H1 (cell line): ENCODE results near the gene SCGN. TPM values are rescaled to one million over a fixed set of nuclear protein-coding genes. Genes with fewer than 3 reads are reported as not detected.

Experiments
- CTCF ChIA-PET: fragments of 300-600 bp; sonication (Branson Sonifier 250); formaldehyde crosslinking; loops from one replicate; lab custom pipeline; 2021; ENCODE audit not compliant: partially characterized antibody; lab: Charles Lee
- POLR2A ChIA-PET: fragments of 300-600 bp; sonication (Branson Sonifier 250); formaldehyde crosslinking; loops from one replicate; lab custom pipeline; 2021; ENCODE audit warnings: inconsistent platforms; ENCODE audit not compliant: partially characterized antibody; lab: Charles Lee
- DNase-seq, 2 experiments: peaks; one replicate each; pipeline versions ENCODE4 v3.0.0 to v3.0.0-alpha.2; 2010 to 2022; ENCODE audit warnings: low spot score in 2 of 2, low read depth in 1 of 2, mixed read lengths in 1 of 2
- FAIRE-seq: peaks from 2 replicates; lab custom pipeline; 2011; peaks lifted over from hg19 to GRCh38; lab: Jason Lieb, UNC
- H2AFZ ChIP-seq: 2 replicates; pipeline ENCODE4 v1.8.1; 2012; ENCODE audit warnings: low read length, inconsistent platforms
- H2AK5ac ChIP-seq: 2 replicates; pipeline ENCODE4 v1.6.1; 2013; ENCODE audit warnings: low read depth, low read length
- H2BK120ac ChIP-seq: replicated peaks from 2 replicates; pipeline ENCODE3; 2013; ENCODE audit warnings: low read depth, low read length, inconsistent platforms
- H2BK12ac ChIP-seq: 2 replicates; pipeline ENCODE4 v1.6.1; 2013; ENCODE audit warnings: low read depth, low read length
- H2BK15ac ChIP-seq: 2 replicates; pipeline ENCODE4 v1.6.1; 2013; ENCODE audit warnings: low read length
- H2BK20ac ChIP-seq: 2 replicates; pipeline ENCODE4 v1.6.1; 2013; ENCODE audit warnings: low read length
- H2BK5ac ChIP-seq: 2 replicates; pipeline ENCODE4 v1.6.1; 2013; ENCODE audit warnings: low read depth, low read length
- H3K14ac ChIP-seq: 2 replicates; pipeline ENCODE4 v1.6.1; 2013; ENCODE audit warnings: inconsistent platforms; ENCODE audit not compliant: insufficient read length
- H3K18ac ChIP-seq: 2 replicates; pipeline ENCODE4 v1.6.1; 2013; ENCODE audit warnings: low read length; ENCODE audit errors: extremely low read depth
- H3K23ac ChIP-seq: 2 replicates; pipeline ENCODE4 v1.6.1; 2013; ENCODE audit warnings: inconsistent platforms; ENCODE audit not compliant: insufficient read length
- H3K23me2 ChIP-seq: 2 replicates; pipeline ENCODE4 v1.6.1; 2013; ENCODE audit warnings: low read depth, low read length
- H3K27ac ChIP-seq: 2 replicates; pipeline ENCODE4 v1.6.1; 2011; ENCODE audit warnings: low read depth, low read length, inconsistent platforms
- H3K27me3 ChIP-seq, 4 experiments: replicated peaks in 1 of 4; 1 replicate in 1 of 4; 2 replicates in 3 of 4; pipeline versions ENCODE4 v1.6.1 to v1.8.1; 2011 to 2013; ENCODE audit warnings: low read length in 3 of 4, mild to moderate bottlenecking in 3 of 4, inconsistent platforms in 2 of 4, mixed read lengths in 2 of 4, moderate library complexity in 1 of 4; ENCODE audit not compliant: control insufficient read depth in 3 of 4, insufficient read depth in 3 of 4; ENCODE audit errors: extremely low read depth in 1 of 4
- H3K36me3 ChIP-seq, 4 experiments: 2 replicates each; pipeline versions ENCODE4 v1.6.1 to v1.8.1; 2011 to 2013; ENCODE audit warnings: mild to moderate bottlenecking in 4 of 4, low read length in 3 of 4, moderate library complexity in 2 of 4, control low read depth in 1 of 4, inconsistent platforms in 1 of 4; ENCODE audit not compliant: insufficient read depth in 4 of 4, control insufficient read depth in 2 of 4
- H3K4ac ChIP-seq: replicated peaks from 2 replicates; pipeline ENCODE3; 2013; ENCODE audit warnings: low read length, low read depth, mixed read lengths, inconsistent platforms; ENCODE audit not compliant: insufficient read length
- H3K4me1 ChIP-seq, 4 experiments: replicated peaks in 1 of 4; 1 replicate in 1 of 4; 2 replicates in 3 of 4; pipeline versions ENCODE4 v1.6.1 to v1.8.1; 2011 to 2013; ENCODE audit warnings: low read length in 3 of 4, inconsistent platforms in 2 of 4, mixed read lengths in 1 of 4; ENCODE audit not compliant: insufficient read depth in 4 of 4, control insufficient read depth in 3 of 4
- H3K4me2 ChIP-seq, 2 experiments: 2 replicates each; pipeline versions ENCODE4 v1.6.1 to v1.8.1; 2011 to 2013; ENCODE audit warnings: low read depth in 2 of 2, low read length in 2 of 2, control low read depth in 1 of 2, inconsistent platforms in 1 of 2, mild to moderate bottlenecking in 1 of 2; ENCODE audit not compliant: insufficient read depth in 1 of 2
- H3K4me3 ChIP-seq, 4 experiments: fragments of 200-600, 300-600 bp in 1 of 4; sonication (generic), shearing (Covaris generic), sonication (Bioruptor Twin) in 1 of 4; 2 replicates each; pipeline versions ENCODE4 v1.5.1 to v1.8.1; 2011 to 2016; ENCODE audit warnings: low read length in 4 of 4, low read depth in 3 of 4, control low read depth in 2 of 4, inconsistent platforms in 2 of 4, mild to moderate bottlenecking in 2 of 4, mixed read lengths in 1 of 4, moderate library complexity in 1 of 4; ENCODE audit not compliant: insufficient read depth in 2 of 4; ENCODE audit errors: extremely low read depth in 1 of 4
- H3K56ac ChIP-seq: replicated peaks from 2 replicates; pipeline ENCODE3; 2013; ENCODE audit warnings: low read depth, mild to moderate bottlenecking, mixed read lengths, low read length, inconsistent platforms; ENCODE audit not compliant: insufficient read length
- H3K79me1 ChIP-seq: 2 replicates; pipeline ENCODE4 v1.6.1; 2013; ENCODE audit warnings: low read depth, low read length, control low read depth
- H3K79me2 ChIP-seq, 2 experiments: 2 replicates each; pipeline versions ENCODE4 v1.6.1 to v1.8.1; 2012 to 2013; ENCODE audit warnings: low read length in 2 of 2, mild to moderate bottlenecking in 2 of 2, inconsistent platforms in 1 of 2; ENCODE audit not compliant: insufficient read depth in 2 of 2, control insufficient read depth in 1 of 2
- H3K9ac ChIP-seq, 4 experiments: replicated peaks in 1 of 4; 1 replicate in 1 of 4; 2 replicates in 3 of 4; pipeline versions ENCODE4 v1.6.1 to v1.8.1; 2011 to 2013; ENCODE audit warnings: low read depth in 3 of 4, low read length in 3 of 4, control low read depth in 2 of 4, mild to moderate bottlenecking in 2 of 4, moderate library complexity in 2 of 4, inconsistent platforms in 1 of 4; ENCODE audit errors: extremely low read depth in 1 of 4
- H3K9me3 ChIP-seq, 2 experiments: 2 replicates each; pipeline versions ENCODE4 v1.6.1 to v1.8.1; 2012 to 2013; ENCODE audit warnings: mild to moderate bottlenecking in 2 of 2, moderate library complexity in 2 of 2, control low read depth in 1 of 2, inconsistent platforms in 1 of 2, low read depth in 1 of 2, low read length in 1 of 2, mixed read lengths in 1 of 2; ENCODE audit not compliant: insufficient read depth in 2 of 2
- H4K20me1 ChIP-seq, 2 experiments: replicated peaks in 1 of 2; 2 replicates each; pipeline versions ENCODE3 to v1.8.1; 2011 to 2013; ENCODE audit warnings: inconsistent platforms in 2 of 2, low read length in 2 of 2, mild to moderate bottlenecking in 1 of 2; ENCODE audit not compliant: insufficient read depth in 2 of 2, control insufficient read depth in 1 of 2
- H4K5ac ChIP-seq: 2 replicates; pipeline ENCODE4 v1.6.1; 2013; ENCODE audit warnings: low read length, low read depth, mixed read lengths, inconsistent platforms; ENCODE audit not compliant: insufficient read length
- H4K8ac ChIP-seq: 2 replicates; pipeline ENCODE4 v1.8.0; 2013; ENCODE audit warnings: mild to moderate bottlenecking, moderate library complexity, low read length, inconsistent platforms; ENCODE audit not compliant: insufficient read depth; ENCODE audit errors: extremely low read depth
- H4K91ac ChIP-seq: replicated peaks from 2 replicates; pipeline ENCODE3; 2013; ENCODE audit warnings: low read length, mixed read lengths, inconsistent platforms; ENCODE audit not compliant: insufficient read length
- CTCF ChIP-seq, 3 experiments: IDR thresholded peaks; 1 replicate in 2 of 3; 2 replicates in 1 of 3; pipeline versions ENCODE4 v1.5.1 to v1.6.1; 2011; ENCODE audit warnings: low read length in 3 of 3, mild to moderate bottlenecking in 3 of 3, inconsistent platforms in 2 of 3, low read depth in 1 of 3, moderate library complexity in 1 of 3; ENCODE audit not compliant: insufficient read depth in 1 of 3; ENCODE audit errors: control extremely low read depth in 1 of 3
- EP300 ChIP-seq, 2 experiments: IDR thresholded peaks; 1 replicate in 1 of 2; 2 replicates in 1 of 2; pipeline ENCODE4 v1.6.1; 2011 to 2012; ENCODE audit warnings: low read depth in 2 of 2, low read length in 2 of 2, mild to moderate bottlenecking in 2 of 2, borderline replicate concordance in 1 of 2, inconsistent platforms in 1 of 2, moderate library complexity in 1 of 2
- RAD21 ChIP-seq, 2 experiments: IDR thresholded peaks in 1 of 2; conservative IDR thresholded peaks in 1 of 2; 2 replicates each; pipeline ENCODE4 v1.6.1; 2011; ENCODE audit warnings: low read depth in 2 of 2, low read length in 2 of 2, improper control_type of control experiment in 1 of 2, inconsistent platforms in 1 of 2, mild to moderate bottlenecking in 1 of 2, moderate library complexity in 1 of 2
- WGBS, 2 experiments: shearing (Covaris generic) in 1 of 2; methylation state at CpG; one replicate each; pipeline versions ENCODE4 v1.1.6 to v1.1.7; 2013 to 2015; ENCODE audit warnings: low lambda C conversion rate in 2 of 2, mixed read lengths in 2 of 2, inconsistent platforms in 1 of 2, low coverage in 1 of 2, missing lambda C conversion rate in 1 of 2; ENCODE audit not compliant: insufficient replicate concordance in 2 of 2, insufficient coverage in 1 of 2, insufficient read length in 1 of 2; ENCODE audit errors: extremely low coverage in 1 of 2, missing lambda C conversion rate in 1 of 2; 5-methylcytosine and 5-hydroxymethylcytosine counted together
- polyA plus RNA-seq, 7 experiments: library from polyadenylated mRNA; depleted of rRNA in 3 of 7; stranded (reverse) in 5 of 7; unstranded in 2 of 7; fragments of >200 nt in 5 of 7; fragments of 200-250 nt in 2 of 7; gene quantifications; 1 replicate in 5 of 7; 2 replicates in 1 of 7; 4 replicates in 1 of 7; pipeline versions ENCODE4 v1.2.1 to v1.2.3, GENCODE V29; 2011 to 2013; ENCODE audit warnings: missing spikeins in 2 of 7, mixed read lengths in 2 of 7
- total RNA-seq: library from RNA; stranded (reverse); fragmentation: NEBNext Ultra II Directional; extraction: Animal tissue kit (Norgen Biotek cat#: 25700); gene quantifications from 2 replicates; pipeline ENCODE4 v1.2.1, GENCODE V29; 2021

SCGN gene
- total and polyA plus RNA-seq, 2 of the 8 experiments (the other 6 are each of a cell fraction or from before 2014, with no cell fraction given) = not detected

- ChIA-PET POLR2A (no interaction called here), CTCF (interaction anchor here (0.6 to 4.8 kb wide), 9 partner anchors 9 to 531 kb away, joined by 3 to 36 read pairs (median 3); no protein-coding TSS in a partner anchor)
- Histone ChIP-seq H3K23me2 (no peaks in the 10 kb centered on the region), H4K8ac (no peak overlapping the region), H3K27ac (no peak overlapping the region), H4K5ac (no peak overlapping the region), H3K18ac (no peak overlapping the region), H3K27me3 (no peaks in the 10 kb centered on the region), H3K14ac (no peak overlapping the region), H3K4me3 (no peak overlapping the region; a peak in 1 of 8 replicates), H2BK20ac (no peak overlapping the region), H2AFZ (no peak overlapping the region), H3K79me2 (no peaks in the 10 kb centered on the region), H4K91ac (no peak overlapping the region), H3K9me3 (peaks cover 3% of the 10 kb centered on the region in 2 experiments; a peak in 3 of 4 replicates), H3K36me3 (no peaks in the 10 kb centered on the region), H3K9ac (no peak overlapping the region), H4K20me1 (no peaks in the 10 kb centered on the region), H2BK15ac (no peak overlapping the region), H3K56ac (no peak overlapping the region), H3K4me2 (peak overlapping the region in 1 of 2 experiments; percentile 2; a peak in 1 of 4 replicates), H2BK120ac (no peak overlapping the region), H3K4ac (no peak overlapping the region), H2BK12ac (no peak overlapping the region), H3K79me1 (no peaks in the 10 kb centered on the region), H2BK5ac (no peak overlapping the region), H3K4me1 (no peaks in the 10 kb centered on the region), H3K23ac (no peak overlapping the region), H2AK5ac (no peak overlapping the region)
- FAIRE-seq = no peak
- no peak for DNase-seq
- 76% methylated on average over 30 of the region's 30 CpGs; no CpG with 5 or more reads in 1 of the 2 experiments for WGBS, 2 experiments
- TF ChIP-seq RAD21 (IDR thresholded peaks at IDR 0.05 in 1 of 2, conservative IDR thresholded peaks at IDR 0.05 in 1 of 2; ENCODE audit: low read depth in 2 of 2, low read length in 2 of 2) (peak; percentile 21 to 28; a peak in 2 of 4 replicates), EP300 (IDR thresholded peaks at IDR 0.05; ENCODE audit: borderline replicate concordance in 1 of 2, low read depth in 2 of 2, low read length in 2 of 2) (no peak), CTCF (IDR thresholded peaks at IDR 0.05; ENCODE audit: control extremely low read depth in 1 of 3, insufficient read depth in 1 of 3, low read depth in 1 of 3, low read length in 3 of 3) (peak; percentile 32 to 38 (median 36); a peak in 3 of 4 replicates)
Measured at GRCh38 chr6:25732468-25733198, 80.6 kb downstream of the SCGN start.
